ENCODE results near the gene IFT25.
A peak's percentile ranks its signal among the peaks of the same experiment; 100 is the strongest.
"Not testable (repeated sequence)": the region's sequence is repeated elsewhere in the genome, so short reads cannot be mapped to it uniquely, and the experiment has no call there.

IFT25 gene

GRCh38 chr1:53945433-53946251 lies at the start of gene IFT25:
TSS of gene IFT25 (minus strand) at chr1:53945699. CDS start at chr1:53940082, 5,617 bp downstream.
- Mint-ChIP-seq H3K9me3 (no peaks in the 10 kb centered on the region), H3K27ac (peak within 1 kb of the TSS; percentile 95), H3K36me3 (ENCODE audit: low read depth) (peaks cover 12% of the 10 kb centered on the region), H3K4me3 (peak within 1 kb of the TSS; percentile 98), H3K27me3 (ENCODE audit: low read depth) (no peaks in the 10 kb centered on the region), H3K4me1 (ENCODE audit: low read depth) (peaks cover 44% of the 10 kb centered on the region)
- peak; percentile 96 for DNase-seq (ENCODE audit: low spot score)

- not testable (repeated sequence) for H3K36me3 Mint-ChIP-seq (ENCODE audit: low read depth); DNase-seq (ENCODE audit: low spot score); H3K27ac Mint-ChIP-seq; H3K27me3 Mint-ChIP-seq (ENCODE audit: low read depth); H3K9me3 Mint-ChIP-seq; H3K4me3 Mint-ChIP-seq; H3K4me1 Mint-ChIP-seq (ENCODE audit: low read depth)
Observed at GRCh38 chr1:53994516-53994915, 49.0 kb upstream of the IFT25 start.

- H3K27ac Mint-ChIP-seq: no peak overlapping the region
- H3K4me3 Mint-ChIP-seq: no peak overlapping the region
- H3K27me3 Mint-ChIP-seq (ENCODE audit: low read depth): peaks cover 4% of the 10 kb centered on the region
- no peaks in the 10 kb centered on the region for H3K36me3 Mint-ChIP-seq (ENCODE audit: low read depth)
- no peaks in the 10 kb centered on the region for H3K9me3 Mint-ChIP-seq
- H3K4me1 Mint-ChIP-seq (ENCODE audit: low read depth): peaks cover 6% of the 10 kb centered on the region
- DNase-seq (ENCODE audit: low spot score): no peak
Observed at GRCh38 chr1:53992085-53992874, 46.8 kb upstream of the IFT25 start.

GRCh38 chr1:53987880-53988279 lies 42.4 kb upstream of the IFT25 start:
- no peaks in the 10 kb centered on the region for H3K9me3 Mint-ChIP-seq
- DNase-seq (ENCODE audit: low spot score): no peak
- H3K4me1 Mint-ChIP-seq (ENCODE audit: low read depth): peaks cover 18% of the 10 kb centered on the region
- no peak overlapping the region for H3K27ac Mint-ChIP-seq
- H3K27me3 Mint-ChIP-seq (ENCODE audit: low read depth): no peaks in the 10 kb centered on the region
- H3K4me3 Mint-ChIP-seq: no peak overlapping the region
- no peaks in the 10 kb centered on the region for H3K36me3 Mint-ChIP-seq (ENCODE audit: low read depth)

GRCh38 chr1:53986458-53986857 lies 41.0 kb upstream of the IFT25 start:
- DNase-seq (ENCODE audit: low spot score): no peak
- Mint-ChIP-seq H3K9me3 (no peaks in the 10 kb centered on the region), H3K4me3 (no peak overlapping the region), H3K27me3 (ENCODE audit: low read depth) (peaks cover 5% of the 10 kb centered on the region), H3K27ac (no peak overlapping the region), H3K36me3 (ENCODE audit: low read depth) (no peaks in the 10 kb centered on the region), H3K4me1 (ENCODE audit: low read depth) (peaks cover 22% of the 10 kb centered on the region)

GRCh38 chr1:53984726-53985125 lies 39.2 kb upstream of the IFT25 start:
- DNase-seq (ENCODE audit: low spot score): no peak
- Mint-ChIP-seq H3K36me3 (ENCODE audit: low read depth) (no peaks in the 10 kb centered on the region), H3K9me3 (no peaks in the 10 kb centered on the region), H3K4me3 (no peak overlapping the region), H3K27ac (no peak overlapping the region), H3K27me3 (ENCODE audit: low read depth) (peaks cover 5% of the 10 kb centered on the region), H3K4me1 (ENCODE audit: low read depth) (peaks cover 22% of the 10 kb centered on the region)

GRCh38 chr1:53982763-53983104 lies 37.2 kb upstream of the IFT25 start:
- Mint-ChIP-seq H3K4me3 (no peak overlapping the region), H3K36me3 (ENCODE audit: low read depth) (no peaks in the 10 kb centered on the region), H3K27ac (no peak overlapping the region)

GRCh38 chr1:53982034-53982762 lies 36.7 kb upstream of the IFT25 start:
- no peaks in the 10 kb centered on the region for H3K9me3 Mint-ChIP-seq
- no peak for DNase-seq (ENCODE audit: low spot score)
- no peaks in the 10 kb centered on the region for H3K36me3 Mint-ChIP-seq (ENCODE audit: low read depth)
- no peak overlapping the region for H3K4me3 Mint-ChIP-seq
- H3K27ac Mint-ChIP-seq: no peak overlapping the region
- H3K27me3 Mint-ChIP-seq (ENCODE audit: low read depth): peaks cover 7% of the 10 kb centered on the region
- H3K4me1 Mint-ChIP-seq (ENCODE audit: low read depth): peaks cover 16% of the 10 kb centered on the region

More at GRCh38 chr1:53982763-53983104, 37.2 kb upstream of the IFT25 start:
- Mint-ChIP-seq H3K9me3 (no peaks in the 10 kb centered on the region), H3K4me1 (ENCODE audit: low read depth) (peaks cover 18% of the 10 kb centered on the region), H3K27me3 (ENCODE audit: low read depth) (peaks cover 7% of the 10 kb centered on the region)
- DNase-seq (ENCODE audit: low spot score): no peak

- Mint-ChIP-seq H3K4me1 (ENCODE audit: low read depth) (peaks cover 12% of the 10 kb centered on the region), H3K27ac (no peak overlapping the region), H3K4me3 (no peak overlapping the region), H3K9me3 (no peaks in the 10 kb centered on the region), H3K27me3 (ENCODE audit: low read depth) (peaks cover 7% of the 10 kb centered on the region), H3K36me3 (ENCODE audit: low read depth) (no peaks in the 10 kb centered on the region)
- DNase-seq (ENCODE audit: low spot score): no peak
Observed at GRCh38 chr1:53981220-53981619, 35.7 kb upstream of the IFT25 start.

GRCh38 chr1:53979712-53980450 lies 34.4 kb upstream of the IFT25 start:
- H3K27me3 Mint-ChIP-seq (ENCODE audit: low read depth): peaks cover 7% of the 10 kb centered on the region
- H3K27ac Mint-ChIP-seq: no peak overlapping the region
- H3K36me3 Mint-ChIP-seq (ENCODE audit: low read depth): no peaks in the 10 kb centered on the region
- H3K4me3 Mint-ChIP-seq: no peak overlapping the region
- DNase-seq (ENCODE audit: low spot score): no peak
- peaks cover 9% of the 10 kb centered on the region for H3K4me1 Mint-ChIP-seq (ENCODE audit: low read depth)
- H3K9me3 Mint-ChIP-seq: no peaks in the 10 kb centered on the region

GRCh38 chr1:53975861-53976260 lies 30.4 kb upstream of the IFT25 start:
- peaks cover 2% of the 10 kb centered on the region for H3K27me3 Mint-ChIP-seq (ENCODE audit: low read depth)
- peaks cover 6% of the 10 kb centered on the region for H3K36me3 Mint-ChIP-seq (ENCODE audit: low read depth)
- no peaks in the 10 kb centered on the region for H3K9me3 Mint-ChIP-seq
- DNase-seq (ENCODE audit: low spot score): no peak
- H3K4me1 Mint-ChIP-seq (ENCODE audit: low read depth): peaks cover 5% of the 10 kb centered on the region
- no peak overlapping the region for H3K27ac Mint-ChIP-seq
- no peak overlapping the region for H3K4me3 Mint-ChIP-seq

- H3K27me3 Mint-ChIP-seq (ENCODE audit: low read depth): no peaks in the 10 kb centered on the region
- no peak overlapping the region for H3K4me3 Mint-ChIP-seq
- H3K9me3 Mint-ChIP-seq: no peaks in the 10 kb centered on the region
- H3K36me3 Mint-ChIP-seq (ENCODE audit: low read depth): peaks cover 29% of the 10 kb centered on the region
- peaks cover 4% of the 10 kb centered on the region for H3K4me1 Mint-ChIP-seq (ENCODE audit: low read depth)
- H3K27ac Mint-ChIP-seq: no peak overlapping the region
- no peak for DNase-seq (ENCODE audit: low spot score)
Observed at GRCh38 chr1:53971718-53972117, 26.2 kb upstream of the IFT25 start.

GRCh38 chr1:53969323-53969722 lies 23.8 kb upstream of the IFT25 start:
- H3K27me3 Mint-ChIP-seq (ENCODE audit: low read depth): not testable (repeated sequence)
- peaks cover 38% of the 10 kb centered on the region for H3K36me3 Mint-ChIP-seq (ENCODE audit: low read depth)

More at GRCh38 chr1:53969323-53969722, 23.8 kb upstream of the IFT25 start:
- H3K27ac Mint-ChIP-seq; H3K4me3 Mint-ChIP-seq; H3K9me3 Mint-ChIP-seq; DNase-seq (ENCODE audit: low spot score); H3K4me1 Mint-ChIP-seq (ENCODE audit: low read depth): not testable (repeated sequence)

All from T-helper 2 cell treated with Interferon-gamma antibody and Interleukin-4, amounts not matched to agents 5 μg/mL and 100 μg/mL, for 36 hours (primary cell).